Esophagus mucosa (tissue), 1 donor: Measurements from ENCODE around the gene WBP2NL. TPM values are rescaled to one million over a fixed set of nuclear protein-coding genes. Genes with fewer than 3 reads are reported as not detected.
"Not testable (repeated sequence)": the region's sequence is repeated elsewhere in the genome, so short reads cannot be mapped to it uniquely, and the experiment has no call there.

Source experiments
- ATAC-seq: fragments of 200-7000 bp; cut with Tn5 transposase; one replicate; pipeline ENCODE4 v1.9.1; 2020
- total RNA-seq: library from RNA; stranded (reverse); gene quantifications from one replicate; pipeline ENCODE4 v1.2.4, GENCODE V29; 2023
- donor health status: DM: yes; HTN: yes; CAD: no.

Gene WBP2NL
- total RNA-seq, 1 donor from 2014 or later: 0.60 TPM

- no peak for ATAC-seq
These were observed 36.7 kb downstream of the WBP2NL start for GRCh38 chr22:42035256-42035655.

GRCh38 chr22:42039271-42039670 is 40.7 kb downstream of the WBP2NL start:
- ATAC-seq: no peak

- no peak for ATAC-seq
These were observed 43.2 kb downstream of the WBP2NL start for GRCh38 chr22:42041784-42042183.

GRCh38 chr22:42050641-42051180 is 52.1 kb downstream of the WBP2NL start:
- ATAC-seq: no peak

- no peak for ATAC-seq
These were observed 54.2 kb downstream of the WBP2NL start for GRCh38 chr22:42052765-42053164.

GRCh38 chr22:42056757-42057511 is 58.3 kb downstream of the WBP2NL start:
- ATAC-seq: no peak

GRCh38 chr22:42060489-42060888 is 61.9 kb downstream of the WBP2NL start:
- ATAC-seq: no peak

- no peak for ATAC-seq
These were observed 62.5 kb downstream of the WBP2NL start for GRCh38 chr22:42061041-42061440.

GRCh38 chr22:42062506-42063170 is 64.0 kb downstream of the WBP2NL start:
- ATAC-seq: no peak

- no peak for ATAC-seq
These were observed 66.0 kb downstream of the WBP2NL start for GRCh38 chr22:42064629-42065028.

- no peak for ATAC-seq
These were observed 67.0 kb downstream of the WBP2NL start for GRCh38 chr22:42065438-42066125.

- no peak for ATAC-seq
These were observed 67.7 kb downstream of the WBP2NL start for GRCh38 chr22:42066126-42066761.

GRCh38 chr22:42066937-42067336 is 68.3 kb downstream of the WBP2NL start:
- ATAC-seq: no peak

GRCh38 chr22:42067671-42068251 is 69.2 kb downstream of the WBP2NL start:
- ATAC-seq: no peak

GRCh38 chr22:42068291-42068690 is 69.7 kb downstream of the WBP2NL start:
- no peak for ATAC-seq

- ATAC-seq: peak; percentile 9
These were observed 71.4 kb downstream of the WBP2NL start for GRCh38 chr22:42069801-42070516.

GRCh38 chr22:42070517-42071422 is 72.2 kb downstream of the WBP2NL start, which contains the start of gene NAGA:
NAGA (minus strand) TSS chr22:42070812; CDS start chr22:42070297, 515 bp downstream.
- ATAC-seq: peak; percentile 93

GRCh38 chr22:42071508-42071907 is 72.9 kb downstream of the WBP2NL start:
- ATAC-seq: not testable (repeated sequence)

GRCh38 chr22:42072606-42073330 is 74.2 kb downstream of the WBP2NL start:
- no peak for ATAC-seq

- ATAC-seq: no peak
These were observed 75.0 kb downstream of the WBP2NL start for GRCh38 chr22:42073621-42074041.
